GM12892 (cell line): ENCODE data around the gene CYP46A1.

ENCODE experiments used
- POLR2A ChIP-seq: IDR thresholded peaks from 2 replicates; pipeline ENCODE4 v1.6.1; 2011; ENCODE audit warnings: low read depth, low read length, control low read depth
- POLR2AphosphoS5 ChIP-seq: IDR thresholded peaks from 2 replicates; pipeline ENCODE4 v1.6.1; 2011; ENCODE audit warnings: low read depth, low read length, control low read depth

- TF ChIP-seq POLR2A (no peak), POLR2AphosphoS5 (no peak)
Observed at GRCh38 chr14:99667821-99668220, 16.3 kb upstream of the CYP46A1 start.
